G401 (cell line): ENCODE results near the gene ZMYND8. TPM values are rescaled to one million over a fixed set of nuclear protein-coding genes. Genes with fewer than 3 reads are reported as not detected.
A peak's percentile ranks its signal among the peaks of the same experiment; 100 is the strongest.
"Not testable (repeated sequence)": the region's sequence is repeated elsewhere in the genome, so short reads cannot be mapped to it uniquely, and the experiment has no call there.

Source experiments
- DNase-seq: peaks from one replicate; pipeline ENCODE4 v3.0.0-alpha.2; 2015; ENCODE audit warnings: low spot score
- in situ Hi-C: cut with HindIII; loops from 2 replicates; pipeline ENCODE4 v1.10.0; 2016; ENCODE audit warnings: low sequenced_read_pairs, mixed read lengths
- total RNA-seq: library from RNA; depleted of rRNA; stranded (reverse); fragments of >200 nt; shearing (Covaris generic); gene quantifications from 2 replicates; pipeline ENCODE4 v1.2.3, GENCODE V29; 2014; rRNA removed

ZMYND8 gene
- 21.5 and 24.7 TPM in 2 replicates for total RNA-seq

DNA sequence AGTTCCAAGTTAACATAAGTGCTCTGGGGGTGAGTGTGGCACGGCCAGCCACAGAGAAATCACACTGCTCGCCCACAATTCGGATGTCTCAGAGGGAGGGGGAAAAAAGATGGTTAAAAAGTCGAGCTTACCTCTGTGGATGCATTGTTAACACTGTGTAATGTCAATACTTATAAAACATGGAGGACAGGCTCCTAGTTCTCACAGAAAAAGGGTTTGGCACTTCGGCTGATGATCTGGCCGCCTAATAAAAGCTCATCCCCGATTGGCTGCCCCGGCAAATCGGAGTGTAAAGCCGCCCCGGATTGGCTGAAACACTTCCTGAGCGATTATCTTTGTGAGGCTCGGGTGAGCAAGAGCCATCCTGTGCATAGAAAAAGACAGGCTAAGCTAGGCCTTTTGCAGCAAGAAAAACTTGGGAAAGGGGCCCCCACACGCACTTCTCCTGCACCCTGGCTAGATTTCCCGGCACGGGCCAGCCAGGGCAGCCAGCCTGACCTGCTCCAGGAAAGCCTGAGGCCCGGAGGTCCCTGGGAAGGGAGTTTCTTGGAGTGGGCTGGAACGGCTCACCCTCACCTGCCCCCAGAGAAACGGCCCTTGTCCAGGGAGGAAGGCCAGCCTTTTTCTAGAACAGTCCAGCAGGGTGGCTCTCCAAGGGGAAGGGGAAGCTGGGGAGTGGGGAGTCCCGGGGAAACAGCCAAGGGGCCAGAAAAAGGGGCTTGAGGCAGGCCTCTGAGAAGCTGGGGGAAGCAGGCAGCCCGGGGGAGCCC is at the start of gene ZMYND8:
ZMYND8 (minus strand) TSS at position 174 of the 770 bp plus-strand sequence; CDS start at position 145, 29 bp downstream.
- peak; percentile 98 for DNase-seq
- in situ Hi-C loops: no loop called here

DNA sequence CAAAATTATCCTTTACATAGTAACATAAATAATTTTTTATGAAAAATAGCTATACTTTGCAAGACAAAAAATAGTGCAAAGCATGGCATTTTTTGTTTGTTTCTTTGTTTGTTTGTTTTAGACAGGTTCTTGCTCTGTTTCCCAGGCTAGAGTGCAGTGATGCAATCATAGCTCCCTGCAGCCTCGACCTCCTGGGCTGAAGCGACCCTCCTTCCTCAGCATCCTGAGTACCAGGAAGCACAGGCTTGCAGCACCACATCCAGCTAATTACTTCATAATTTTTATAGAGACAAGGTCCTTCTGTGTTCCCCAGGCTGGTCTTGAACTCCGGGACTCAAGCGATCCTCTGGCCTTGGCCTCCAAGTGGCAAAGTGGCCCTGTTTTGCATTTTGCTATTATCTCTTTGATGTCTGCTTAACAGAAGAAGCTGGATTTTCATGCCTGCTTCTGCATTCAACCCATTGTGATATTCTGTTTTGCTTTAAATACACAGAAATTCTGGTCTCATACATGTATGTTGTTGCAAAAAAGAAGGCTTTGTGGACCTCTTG is 49.4 kb upstream of the ZMYND8 start:
- DNase-seq: no peak
- in situ Hi-C loops: no loop called here

DNA sequence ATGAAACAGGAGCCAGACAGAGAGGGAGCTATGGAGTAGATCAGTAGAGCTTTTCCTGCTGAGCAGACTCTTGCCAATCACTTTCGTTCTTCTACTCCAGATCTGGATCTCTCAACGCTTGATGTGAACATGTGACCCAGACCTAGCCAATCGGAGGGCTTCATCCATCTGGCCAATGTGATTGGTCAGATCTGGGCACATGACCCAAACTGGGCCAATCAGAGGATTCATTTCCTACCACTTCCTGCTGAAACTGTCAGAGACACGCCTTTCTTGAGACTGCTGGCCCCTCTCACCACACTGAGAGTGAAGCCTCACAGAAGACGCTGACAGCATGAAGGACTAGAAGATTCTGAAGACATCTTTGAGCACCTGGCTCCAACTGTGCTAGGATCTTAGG is 44.2 kb upstream of the ZMYND8 start:
- DNase-seq: no peak
- in situ Hi-C loops: no loop called here

DNA sequence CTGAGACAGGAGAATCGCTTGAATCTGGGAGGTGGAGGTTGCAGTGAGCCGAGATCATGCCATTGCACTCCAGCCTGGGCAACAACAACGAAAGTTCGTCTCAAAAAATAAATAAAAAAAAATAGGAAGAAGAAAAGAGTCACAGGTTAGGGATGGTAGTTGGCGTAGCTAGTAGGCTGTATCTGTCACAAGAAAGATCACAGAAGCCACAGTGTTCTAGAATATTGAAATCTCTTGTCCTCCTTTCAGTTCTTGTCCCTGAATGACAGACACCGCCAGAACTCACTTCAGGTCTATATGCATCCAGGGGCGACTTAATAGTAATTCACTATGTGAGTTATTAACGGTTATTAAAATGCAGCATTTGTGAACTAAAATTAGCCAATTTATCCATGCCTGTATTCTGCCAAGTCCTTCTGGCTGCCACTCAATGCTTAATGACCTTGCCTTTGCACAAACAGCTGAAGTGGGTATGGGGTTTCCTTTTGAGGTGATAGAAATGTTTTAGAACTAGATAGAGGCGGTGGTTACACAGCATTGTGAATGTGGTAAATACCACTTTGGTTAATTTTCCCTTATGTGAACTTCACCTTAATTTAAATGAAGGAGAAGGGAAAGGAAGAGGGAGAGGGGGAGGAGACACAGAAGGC is 41.3 kb upstream of the ZMYND8 start:
- in situ Hi-C loops: no loop called here

GRCh38 chr20:47396762-47397476 is 40.4 kb upstream of the ZMYND8 start:
- no peak for DNase-seq
- in situ Hi-C loops: no loop called here

More for the DNA sequence above, 41.3 kb upstream of the ZMYND8 start:
- no peak for DNase-seq

GRCh38 chr20:47393796-47394514 is 37.5 kb upstream of the ZMYND8 start:
- in situ Hi-C loops, DNase-seq: not testable (repeated sequence)

DNA sequence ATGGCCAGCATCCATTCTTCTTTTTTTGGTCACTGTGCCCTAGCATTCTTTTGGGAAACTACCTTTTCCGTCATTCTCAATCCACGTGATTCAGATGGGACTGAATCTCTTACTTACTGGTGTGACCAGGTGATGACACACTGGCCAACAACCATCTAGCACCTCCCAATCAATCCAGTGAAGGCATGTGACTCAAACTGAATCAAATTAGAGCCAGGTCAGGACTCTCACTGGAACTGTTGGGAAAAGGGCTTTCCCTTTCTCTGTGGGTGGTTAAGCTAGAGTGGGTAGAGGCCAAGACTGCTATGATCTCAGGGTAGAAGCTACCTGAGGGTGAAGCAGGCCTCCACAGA is 36.2 kb upstream of the ZMYND8 start:
- in situ Hi-C loops: no loop called here
- DNase-seq: no peak

DNA sequence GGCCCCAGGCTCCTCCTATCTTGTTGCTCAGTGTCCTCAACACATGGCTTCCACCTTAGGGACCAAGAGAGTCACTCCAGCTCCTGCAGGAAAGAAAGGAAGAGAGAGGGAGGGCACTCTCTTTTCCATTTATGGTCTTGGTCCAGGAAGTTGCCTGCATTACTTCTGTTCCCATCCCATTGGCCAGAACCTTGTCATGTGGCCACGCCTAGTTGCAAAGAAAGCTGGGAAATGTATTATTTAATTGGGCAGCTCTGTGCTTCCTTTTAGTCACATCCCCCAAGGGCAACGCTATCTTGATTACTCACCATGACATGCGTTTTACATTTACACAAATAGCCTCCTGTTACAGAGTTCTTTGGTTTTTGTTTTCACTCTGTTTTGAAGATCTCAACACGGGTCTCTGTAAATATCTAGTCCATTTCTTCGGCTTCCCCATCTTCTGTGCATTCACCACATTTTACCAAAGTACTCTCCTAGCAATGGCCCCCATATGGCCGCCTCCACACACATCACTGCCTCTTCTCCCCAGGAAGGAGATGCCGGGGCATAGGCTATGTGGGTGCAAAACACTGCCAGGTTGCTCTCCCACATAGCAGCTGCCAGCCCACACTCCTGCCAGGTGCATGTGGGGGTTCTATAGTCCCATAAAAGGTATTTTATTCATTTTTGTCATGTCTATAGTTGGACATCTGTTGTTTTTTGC is 35.7 kb upstream of the ZMYND8 start:
- no peak for DNase-seq
- in situ Hi-C loops: no loop called here

DNA sequence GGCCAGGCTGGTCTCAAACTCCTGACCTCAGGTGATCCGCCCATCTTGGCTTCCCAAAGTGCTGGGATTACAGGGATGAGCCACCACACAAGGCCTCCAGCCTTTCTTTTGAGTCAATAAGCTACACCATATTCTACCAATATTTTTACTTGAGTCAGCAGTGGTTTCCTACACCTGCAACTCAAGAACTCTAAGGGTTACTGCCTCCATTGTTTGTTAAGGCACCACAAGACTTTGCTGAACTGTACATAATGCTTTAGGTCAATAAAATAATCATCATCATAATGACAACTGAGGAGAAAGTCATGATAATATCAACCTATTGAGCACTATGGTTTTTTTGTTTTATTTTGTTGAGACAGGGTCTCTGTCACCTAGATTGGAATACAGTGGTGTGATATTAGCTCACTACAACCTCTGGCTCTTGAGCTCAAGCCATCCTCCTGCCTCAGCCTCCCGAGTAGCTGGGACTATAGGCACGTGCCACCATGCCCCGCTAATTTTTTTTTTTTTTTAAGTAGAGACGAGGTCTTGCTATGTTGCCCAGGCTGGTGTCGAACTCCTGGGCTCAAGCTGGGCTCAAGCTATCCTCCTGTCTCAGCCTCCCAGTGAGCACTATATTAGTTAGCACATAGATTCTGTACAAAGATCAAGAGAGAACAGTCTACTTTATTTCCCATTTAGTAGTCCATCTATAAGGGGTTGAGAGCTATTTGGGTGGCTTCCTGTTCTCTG is 34.9 kb upstream of the ZMYND8 start:
- DNase-seq: no peak
- in situ Hi-C loops: no loop called here

- no peak for DNase-seq
- in situ Hi-C loops: no loop called here
Observed at GRCh38 chr20:47389867-47390347, 33.4 kb upstream of the ZMYND8 start.

- DNase-seq, in situ Hi-C loops: not testable (repeated sequence)
Observed at GRCh38 chr20:47385968-47386367, 29.5 kb upstream of the ZMYND8 start.

DNA sequence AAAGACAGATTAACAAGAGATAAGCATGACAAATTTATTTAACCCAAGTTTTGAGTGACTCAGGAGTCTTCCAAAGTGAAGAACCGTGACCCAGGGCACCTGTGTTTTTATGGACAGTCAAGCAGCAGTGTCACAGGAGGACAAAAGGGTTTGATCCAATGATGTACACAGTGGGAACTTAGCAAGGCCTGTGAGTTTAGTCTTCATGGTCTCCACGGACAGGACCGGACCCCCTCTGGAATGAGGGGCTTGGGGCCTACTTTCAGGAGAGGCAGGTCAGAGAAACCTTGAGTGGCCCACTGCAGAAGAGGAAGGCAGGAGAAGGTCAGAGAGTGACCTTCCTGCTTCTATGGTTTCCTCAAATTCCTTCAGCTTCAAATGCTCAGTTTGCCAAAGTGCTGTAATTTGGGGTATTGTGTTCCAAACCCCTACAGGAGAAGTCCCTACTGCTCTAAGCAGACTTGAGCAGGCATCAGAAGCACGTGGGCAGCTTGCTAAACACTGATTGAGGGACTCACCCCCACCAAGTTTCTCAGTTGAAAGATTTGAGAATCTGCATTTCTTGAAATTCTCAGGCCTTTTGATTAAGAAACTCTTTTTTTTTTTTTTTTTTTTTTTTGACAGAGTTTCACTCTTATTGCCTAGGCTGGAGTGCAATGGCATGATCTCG is 26.4 kb upstream of the ZMYND8 start:
- in situ Hi-C loops: no loop called here
- DNase-seq: no peak

DNA sequence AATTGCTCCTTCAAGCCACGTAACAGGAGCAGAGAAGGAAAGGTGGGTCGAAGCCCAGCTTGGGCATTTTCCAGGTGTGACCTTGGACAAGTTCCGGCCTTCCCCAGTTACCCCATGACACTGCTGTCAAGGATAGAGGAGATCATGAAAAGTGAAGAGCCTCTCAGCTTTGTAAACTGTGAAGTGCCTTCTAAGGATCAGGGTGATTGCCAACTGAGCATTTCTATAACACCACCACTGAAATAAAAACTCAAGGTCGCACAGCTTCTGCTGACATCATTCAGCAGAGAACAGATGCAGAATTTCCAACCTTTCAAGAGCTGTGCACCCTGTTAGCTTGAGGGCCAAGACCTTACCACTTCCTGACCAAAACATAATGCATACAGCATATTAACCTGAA is 24.0 kb upstream of the ZMYND8 start:
- in situ Hi-C loops: no loop called here
- no peak for DNase-seq

DNA sequence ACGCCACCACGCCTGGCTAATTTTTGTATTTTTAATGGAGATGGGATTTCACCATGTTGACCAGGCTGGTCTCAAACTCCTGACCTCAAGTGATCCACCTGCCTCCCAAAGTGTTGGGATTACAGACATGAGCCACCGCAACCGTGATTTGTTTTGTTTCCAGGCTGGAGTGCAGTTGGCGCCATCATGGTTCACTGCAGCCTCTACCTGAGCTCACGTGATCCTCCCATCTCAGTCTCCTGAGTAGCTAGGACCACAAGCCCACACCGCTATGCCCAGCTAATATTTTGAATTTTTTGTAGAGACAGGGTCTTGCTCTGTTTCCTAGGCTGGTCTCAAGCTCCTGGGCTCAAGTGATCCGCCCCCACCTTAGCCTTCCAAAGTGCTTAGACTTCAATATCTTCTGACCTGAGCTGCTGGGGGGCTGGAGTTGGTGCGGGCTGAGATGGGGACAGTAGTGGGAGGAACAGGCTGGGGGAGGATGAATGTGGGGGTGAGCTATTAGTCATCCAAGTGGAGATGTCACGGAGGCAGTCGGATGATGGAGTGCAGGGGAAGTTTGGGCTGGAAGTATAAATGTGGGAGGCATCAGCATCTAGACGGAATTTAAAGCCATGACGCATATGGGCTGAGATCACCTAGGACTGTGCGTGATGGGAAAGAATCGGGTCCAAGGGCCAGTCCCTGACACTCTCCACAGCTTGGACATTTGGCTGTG is 23.1 kb upstream of the ZMYND8 start:
- in situ Hi-C loops: no loop called here
- no peak for DNase-seq

GRCh38 chr20:47377122-47377722 is 20.7 kb upstream of the ZMYND8 start:
- no peak for DNase-seq
- in situ Hi-C loops: no loop called here

GRCh38 chr20:47376096-47376643 is 19.7 kb upstream of the ZMYND8 start:
- in situ Hi-C loops, DNase-seq: not testable (repeated sequence)
